ENCODE data around the gene IGFBP4. TPM values are rescaled to one million over a fixed set of nuclear protein-coding genes. Genes with fewer than 3 reads are reported as not detected.

Gene IGFBP4
- total RNA-seq, 1 donor from 2014 or later, result 37.4 TPM

DNA sequence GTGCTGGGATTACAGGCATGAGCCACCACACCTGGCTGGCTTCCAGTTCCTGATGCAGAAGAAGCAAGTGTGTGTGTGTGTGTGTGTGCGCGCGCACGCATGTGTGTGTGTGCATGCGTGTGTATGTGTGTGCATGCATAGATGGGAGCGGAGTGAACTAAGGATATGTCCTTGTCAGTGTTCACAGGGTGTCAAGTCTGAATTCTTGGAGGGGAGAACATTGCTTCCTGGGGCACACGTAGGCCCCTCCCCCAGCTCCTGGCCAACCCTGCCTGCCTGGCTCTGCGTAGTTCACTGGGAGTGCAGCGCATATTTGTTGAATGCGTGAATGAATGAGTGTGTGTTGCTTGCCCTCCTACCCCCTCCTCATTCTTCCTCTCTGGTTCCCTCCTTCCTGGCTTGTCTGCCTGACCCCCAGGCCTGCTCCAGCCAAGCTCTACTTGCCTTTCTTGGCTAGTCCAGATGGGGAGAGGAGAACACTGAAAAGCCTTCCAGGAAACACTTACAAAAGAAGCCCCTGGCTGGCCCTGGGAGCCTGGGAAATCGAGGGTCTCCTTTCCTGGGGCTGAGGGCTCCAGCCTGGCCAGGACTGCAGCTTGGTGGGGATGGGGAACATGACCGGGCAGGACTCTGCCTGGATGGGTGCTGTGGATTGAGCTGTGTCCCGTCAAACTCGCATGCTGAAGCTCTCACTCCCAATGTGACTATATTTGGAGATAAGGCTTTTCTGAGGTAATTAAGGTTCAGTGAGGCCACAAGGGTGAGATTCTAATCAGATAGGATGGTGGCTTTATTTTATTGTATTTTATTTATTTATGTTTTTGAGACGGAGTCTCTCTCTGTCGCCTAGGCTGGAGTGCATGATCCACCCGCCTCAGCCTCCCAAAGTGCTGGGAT lies 27.9 kb downstream of the IGFBP4 start:
- no peak for DNase-seq (ENCODE audit: low read depth)

DNA sequence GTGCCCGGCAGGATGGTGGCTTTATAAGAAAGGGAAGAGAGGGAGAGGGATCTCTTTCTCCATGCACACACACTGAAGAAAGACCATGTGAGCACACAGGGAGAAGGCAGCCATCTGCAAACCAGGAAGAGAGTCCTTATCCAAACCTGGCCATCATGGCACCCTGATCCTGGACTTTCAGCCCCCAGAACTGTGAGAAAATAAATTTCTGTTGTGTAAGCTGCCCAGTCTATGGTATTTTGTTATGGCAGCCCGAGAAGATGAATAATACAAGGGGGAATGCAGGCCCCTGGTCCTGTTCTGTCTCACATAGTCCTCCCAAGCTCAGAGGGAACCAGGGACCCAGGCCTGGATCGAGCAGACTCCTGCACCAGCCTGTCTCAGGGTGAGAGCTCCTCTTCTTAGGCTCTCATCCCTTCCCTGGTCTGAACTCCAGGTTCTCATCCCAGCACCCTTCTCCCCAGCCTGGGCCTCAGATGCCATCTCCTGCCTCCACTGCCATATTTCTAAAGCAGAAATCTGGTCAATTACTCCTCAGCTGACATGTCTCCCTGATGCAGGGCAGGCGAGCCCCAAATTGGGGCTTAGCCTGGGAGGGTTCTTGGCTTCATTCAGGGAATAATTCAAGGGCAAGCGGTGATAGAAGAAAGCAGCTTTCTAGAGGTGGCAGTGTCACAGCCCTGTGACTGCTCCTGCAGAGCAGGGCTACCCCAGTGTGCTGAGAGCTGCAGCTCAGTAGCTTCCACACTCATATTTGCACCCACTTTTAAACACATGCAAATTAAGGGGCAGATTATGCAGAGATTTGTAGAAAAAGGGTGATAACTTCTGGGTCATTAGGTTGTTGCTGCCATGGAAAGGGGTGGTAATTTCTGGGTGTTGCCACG lies 28.8 kb downstream of the IGFBP4 start:
- DNase-seq (ENCODE audit: low read depth), result no peak

DNA sequence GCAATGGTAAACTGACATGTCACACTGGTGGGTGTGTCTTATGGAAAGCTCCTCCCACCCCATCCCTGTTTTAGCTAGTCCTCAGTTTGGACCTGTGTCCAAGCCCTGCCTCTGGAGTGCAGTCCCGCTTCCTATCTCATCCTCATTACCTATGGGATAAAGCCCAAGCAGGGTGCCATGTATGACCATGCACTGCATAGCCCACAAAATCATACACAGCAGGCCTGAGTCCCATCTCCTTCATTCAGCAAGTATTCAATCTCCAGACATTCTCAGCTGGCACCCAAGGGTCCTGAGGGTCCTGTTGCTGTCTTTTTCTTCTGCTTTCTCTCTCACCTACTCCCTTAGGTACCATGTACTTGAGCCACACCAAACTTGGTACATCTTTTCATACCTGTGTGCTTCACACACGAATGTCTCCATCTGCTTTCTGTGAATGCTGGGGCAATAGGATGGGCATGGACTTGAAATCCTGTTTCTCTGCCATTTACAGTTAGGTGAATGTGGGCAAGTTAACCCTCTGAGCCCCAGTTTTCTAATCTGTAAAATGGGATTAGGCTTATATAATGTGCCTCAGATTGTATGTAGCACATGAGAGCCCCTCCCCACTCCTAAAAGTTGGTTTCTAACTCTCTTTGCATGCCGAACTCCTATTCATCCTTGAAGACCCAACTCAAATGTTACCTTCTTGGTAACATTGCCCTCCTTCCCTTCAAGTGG lies 29.6 kb downstream of the IGFBP4 start:
- DNase-seq (ENCODE audit: low read depth), result no peak

DNA sequence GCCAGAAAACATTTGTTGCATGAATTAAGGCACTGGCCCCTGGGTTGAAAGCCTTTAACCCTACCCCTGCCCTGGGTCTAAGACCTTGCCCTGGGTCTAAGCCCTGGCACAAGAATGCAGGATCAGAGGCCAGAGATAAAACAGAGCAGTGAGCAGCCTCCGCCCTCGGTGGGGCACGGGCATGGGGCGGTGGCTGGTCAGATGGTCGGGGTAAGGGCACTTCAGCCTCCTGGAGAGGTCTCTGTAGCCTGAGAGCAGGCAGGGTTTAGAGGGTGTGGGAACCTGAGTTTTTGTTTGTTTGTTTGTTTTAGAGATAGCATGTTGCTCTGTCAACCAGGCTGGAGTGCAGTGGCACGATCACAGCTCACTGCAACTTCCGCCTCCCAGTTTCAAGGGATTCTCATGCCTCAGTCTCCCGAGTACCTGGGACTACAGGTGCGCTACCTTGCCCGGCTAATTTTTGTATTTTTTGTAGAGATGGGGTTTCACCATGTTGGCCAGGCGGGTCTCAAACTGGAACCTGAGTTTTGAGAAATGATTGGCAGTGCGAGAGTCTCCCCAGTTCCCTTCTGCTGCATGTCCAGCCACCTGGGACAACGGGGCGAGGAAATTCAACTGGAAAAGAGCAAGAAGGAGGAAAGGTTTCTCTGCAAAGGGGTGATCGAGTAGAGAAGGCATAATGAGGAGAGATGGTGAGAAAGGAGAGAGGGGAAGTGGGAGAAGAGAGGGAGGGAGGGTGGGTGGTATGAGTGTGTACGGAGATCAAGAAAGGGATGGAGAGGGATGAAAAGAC lies 30.5 kb downstream of the IGFBP4 start:
- DNase-seq (ENCODE audit: low read depth), result no peak

DNA sequence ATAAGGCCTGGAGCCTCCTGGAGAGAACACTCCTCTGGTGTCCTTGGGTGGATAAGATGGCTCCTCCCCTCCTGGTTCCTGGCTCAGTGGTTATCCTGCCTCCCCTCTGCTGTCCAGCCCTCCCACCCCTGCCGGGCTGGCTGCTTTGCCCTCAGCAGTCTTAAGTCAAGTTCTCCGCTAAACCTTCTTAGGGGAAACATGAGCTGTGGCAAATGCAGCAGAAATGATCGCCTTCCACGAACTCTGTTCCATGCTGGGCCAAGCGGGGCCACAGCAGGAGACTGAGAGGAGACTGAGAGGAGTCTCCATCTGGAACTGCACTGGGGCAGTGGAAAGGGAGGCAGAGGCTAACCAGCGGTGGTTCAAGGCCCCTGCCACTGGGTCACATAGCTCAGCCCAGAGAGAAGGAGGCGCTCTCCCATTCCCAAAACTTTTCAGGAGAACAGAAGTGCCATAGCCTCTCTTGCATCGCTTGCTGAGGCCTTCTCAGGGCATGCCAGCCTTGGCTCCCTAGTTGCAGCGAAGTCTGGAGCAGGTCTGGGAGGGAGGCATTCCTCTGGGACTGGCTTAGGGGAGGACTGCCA lies 31.3 kb downstream of the IGFBP4 start:
- DNase-seq (ENCODE audit: low read depth), result no peak

DNA sequence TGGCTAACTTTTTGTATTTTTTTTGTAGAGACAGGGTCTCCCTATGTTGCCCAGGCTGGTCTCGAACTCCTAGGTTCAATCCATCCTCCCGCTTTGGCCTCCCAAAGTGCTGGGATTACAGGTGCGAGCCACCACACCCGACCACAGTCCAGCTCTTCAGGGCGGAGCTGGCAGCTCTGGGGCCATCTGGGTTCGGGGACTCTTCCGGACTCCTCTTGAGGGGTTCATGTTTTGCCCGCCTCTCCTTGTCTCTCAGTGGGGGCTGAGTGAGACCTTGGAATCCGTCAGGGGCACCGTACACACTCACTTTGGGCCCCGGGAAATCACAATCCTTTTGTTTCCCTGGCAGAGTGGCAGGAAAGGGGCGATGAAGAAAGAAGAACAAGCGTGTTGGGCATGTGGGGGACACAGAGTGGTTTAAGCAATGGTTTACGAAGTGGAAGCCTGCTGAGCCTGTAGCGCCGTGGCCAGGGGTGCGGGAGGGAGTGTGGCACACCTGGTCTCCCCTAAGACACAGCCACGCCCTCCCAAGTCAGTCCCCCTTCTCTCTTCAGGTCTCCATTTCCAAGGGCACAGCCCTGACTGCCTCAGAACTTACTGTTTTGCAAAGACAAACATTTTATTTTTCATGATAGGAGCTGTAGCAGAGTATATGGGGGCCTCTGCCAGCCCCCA lies 32.1 kb downstream of the IGFBP4 start:
- no peak for DNase-seq (ENCODE audit: low read depth)

DNA sequence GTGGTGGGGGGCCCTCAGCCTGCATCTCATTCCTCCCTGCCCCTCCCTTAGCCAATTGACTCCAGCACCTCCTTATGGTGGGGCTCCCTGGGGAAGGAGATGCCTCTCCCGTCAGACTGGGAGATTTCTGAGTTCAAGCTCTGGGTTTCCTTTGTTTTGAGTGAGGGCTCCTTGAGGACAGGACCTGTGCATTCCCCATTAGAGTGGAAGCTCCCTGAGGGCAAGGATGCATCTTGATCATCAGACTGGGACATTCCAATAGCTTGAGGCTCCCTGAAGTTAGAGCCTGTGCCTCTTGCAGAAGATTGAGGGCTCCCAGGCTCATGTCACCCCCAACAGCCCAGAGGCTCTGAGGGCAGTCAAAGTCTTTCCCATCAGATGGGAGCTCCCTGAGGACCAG lies 34.5 kb downstream of the IGFBP4 start:
- DNase-seq (ENCODE audit: low read depth), result no peak

DNA sequence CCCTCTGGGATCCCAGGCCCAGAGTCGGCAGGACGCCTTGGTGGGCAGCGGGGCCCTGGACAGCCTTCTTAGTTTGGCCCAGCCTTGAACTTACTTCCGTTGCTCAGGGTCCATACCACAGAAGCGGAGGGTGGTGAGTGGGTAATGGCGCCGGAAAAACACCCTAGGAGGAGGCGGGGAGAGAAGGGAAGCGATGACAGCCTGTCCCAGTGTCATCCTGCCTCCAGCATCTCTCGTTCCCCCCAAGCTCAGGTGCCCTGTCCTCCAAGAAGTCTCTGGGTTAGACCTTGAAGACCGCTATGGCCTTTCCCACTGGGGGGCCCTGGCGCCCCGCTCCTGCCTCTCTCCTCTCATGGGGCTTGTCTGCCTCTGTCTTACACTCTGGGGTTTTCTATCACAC lies 35.2 kb downstream of the IGFBP4 start:
- DNase-seq (ENCODE audit: low read depth), result no peak

DNA sequence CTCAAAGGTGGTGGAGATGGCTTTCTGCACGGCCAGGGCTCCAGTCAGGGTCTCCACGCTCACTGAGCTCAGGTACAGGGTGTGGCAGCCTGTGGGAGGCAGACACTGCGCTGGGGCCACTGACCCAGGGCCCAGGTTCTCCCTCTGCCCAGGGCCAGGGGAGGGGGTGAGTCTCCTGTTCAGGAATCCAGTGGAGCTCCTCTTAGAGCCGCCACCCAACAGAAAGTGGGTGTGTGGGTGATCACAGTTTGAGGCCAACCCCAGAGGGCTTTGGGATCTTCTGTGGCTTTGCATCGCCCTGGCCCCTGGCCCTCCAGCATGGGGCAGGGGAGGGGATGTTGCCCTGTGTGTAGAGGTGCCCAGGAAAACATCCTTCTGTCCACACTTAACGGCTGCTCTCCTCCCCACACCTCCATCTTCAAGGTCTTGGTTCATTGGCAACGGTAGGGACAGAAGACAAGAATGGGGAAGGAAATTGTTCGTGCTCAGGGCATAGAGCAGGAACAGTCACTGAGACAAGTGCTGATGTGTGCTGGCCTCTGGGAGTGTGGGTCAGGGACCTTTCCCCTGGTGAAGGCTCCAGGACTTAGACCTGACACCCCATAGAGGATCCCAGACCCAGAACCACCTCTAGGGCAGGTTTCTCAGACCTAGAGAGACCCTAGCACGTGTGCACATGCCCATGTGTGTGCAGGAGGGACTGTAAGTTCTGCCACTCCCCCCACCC lies 36.7 kb downstream of the IGFBP4 start:
- no peak for DNase-seq (ENCODE audit: low read depth)

DNA sequence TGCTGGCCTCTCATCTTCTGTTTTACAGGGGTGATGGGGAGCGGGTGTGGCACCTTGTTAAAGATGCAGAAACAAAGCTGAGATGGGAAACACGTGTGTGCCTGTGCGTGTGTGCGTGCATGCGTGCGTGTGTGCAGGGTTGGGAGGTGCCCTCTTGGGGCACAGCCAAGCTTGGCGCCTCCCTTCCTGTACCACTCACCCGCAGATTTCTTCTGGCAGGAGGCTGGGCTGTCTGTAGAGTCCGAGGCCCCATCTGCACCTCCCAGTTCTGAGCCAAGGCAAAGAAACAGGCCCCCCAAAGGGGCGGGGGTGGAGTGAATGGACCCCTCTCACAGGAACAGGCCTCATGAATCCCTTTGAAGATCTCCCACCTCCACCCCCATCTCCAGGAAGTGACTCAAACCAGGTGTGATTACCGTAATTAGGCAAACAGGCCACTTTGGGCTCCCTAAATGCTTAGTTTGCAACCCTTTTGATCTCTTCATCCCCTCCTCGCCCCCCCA lies 37.3 kb downstream of the IGFBP4 start:
- no peak for DNase-seq (ENCODE audit: low read depth)

DNA sequence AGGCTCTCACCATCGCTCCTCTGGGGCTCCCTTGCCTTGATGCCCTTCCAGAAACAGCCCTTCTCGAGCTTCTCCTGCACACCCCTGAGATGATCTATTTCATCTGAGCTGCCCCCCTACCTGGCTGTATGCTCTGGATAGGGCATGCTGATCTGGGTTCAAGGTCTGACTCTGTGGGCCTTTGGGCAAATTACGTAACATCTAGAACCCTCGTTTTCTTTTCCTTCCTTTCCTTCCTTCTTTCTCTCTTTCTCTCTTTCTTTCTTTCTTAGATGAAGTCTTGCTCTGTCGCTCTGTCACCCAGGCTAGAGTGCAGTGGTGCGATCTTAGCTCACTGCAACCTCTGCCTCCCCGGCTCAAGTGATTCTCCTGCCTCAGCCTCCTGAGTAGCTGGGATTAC lies 37.9 kb downstream of the IGFBP4 start:
- no peak for DNase-seq (ENCODE audit: low read depth)

DNA sequence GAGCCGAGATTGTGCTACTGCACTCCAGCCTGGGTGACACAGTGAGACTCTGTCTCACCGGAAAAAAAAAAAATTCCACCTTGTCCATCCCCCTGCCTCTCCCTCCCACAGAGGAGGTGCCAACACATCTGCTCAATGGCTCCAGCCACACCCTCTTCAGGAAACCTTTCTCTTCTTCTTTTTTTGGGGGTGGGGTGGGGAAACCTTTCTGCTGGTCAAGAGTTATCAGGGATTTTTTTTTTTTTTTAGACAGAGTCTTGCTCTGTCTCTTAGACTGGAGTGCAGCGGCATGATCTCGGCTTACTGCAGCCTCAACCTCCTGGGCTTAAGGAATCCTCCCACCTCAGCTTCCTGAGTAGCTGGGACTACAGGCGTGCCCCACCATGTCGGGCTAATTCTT lies 39.5 kb downstream of the IGFBP4 start:
- DNase-seq (ENCODE audit: low read depth), result no peak

DNA sequence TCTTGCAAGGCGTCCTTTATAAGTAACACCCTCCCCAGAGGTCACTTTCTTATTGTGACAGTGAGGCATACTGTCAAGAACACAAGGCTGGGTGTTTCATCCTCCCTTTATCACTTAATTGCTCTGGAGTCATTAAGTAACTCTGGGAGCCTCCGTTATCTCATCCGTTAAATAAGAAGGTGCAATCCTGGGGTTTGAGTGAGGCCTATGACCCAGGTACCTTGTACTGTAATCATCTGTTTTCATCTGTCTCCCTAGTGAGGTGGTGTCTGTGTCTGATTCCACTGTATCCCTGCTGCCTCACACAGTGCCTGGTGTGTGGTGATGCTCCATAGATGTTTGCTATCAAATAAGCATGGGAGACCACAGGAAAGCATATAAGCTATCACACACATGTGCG lies 40.4 kb downstream of the IGFBP4 start:
- DNase-seq (ENCODE audit: low read depth), result no peak

DNA sequence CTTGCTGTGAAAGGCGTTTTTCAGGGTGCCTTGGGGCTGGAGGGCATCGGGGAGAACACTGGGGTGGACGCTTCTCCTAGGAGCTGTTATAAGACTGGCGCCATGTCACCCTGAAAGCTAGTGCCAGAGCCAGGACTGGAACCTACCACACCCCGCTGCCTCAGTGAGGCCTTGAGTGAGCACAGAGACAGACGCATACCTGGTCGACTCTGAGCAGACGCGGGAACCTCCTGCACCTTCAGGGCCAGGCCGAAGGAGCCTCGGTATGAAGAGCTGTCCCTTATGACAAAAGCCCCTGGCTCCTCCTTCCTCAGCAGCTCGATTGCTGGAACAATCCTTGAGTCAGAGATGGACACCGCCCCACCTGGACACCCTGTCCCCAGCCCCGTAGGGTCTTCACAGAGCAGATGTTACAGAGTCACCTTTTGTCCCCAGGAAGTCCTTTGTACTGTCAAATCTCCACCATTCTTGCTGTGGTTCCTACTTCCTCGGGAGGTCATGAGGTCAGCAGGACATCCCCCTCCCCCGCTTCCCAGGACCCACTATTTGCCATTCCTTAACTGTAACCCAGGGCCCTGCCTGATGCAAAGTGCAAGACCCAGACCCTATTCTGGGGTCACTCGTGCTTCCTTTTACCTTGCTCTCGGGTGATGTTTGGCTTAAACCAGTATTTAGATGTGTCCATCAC lies 41.2 kb downstream of the IGFBP4 start:
- no peak for DNase-seq (ENCODE audit: low read depth)

DNA sequence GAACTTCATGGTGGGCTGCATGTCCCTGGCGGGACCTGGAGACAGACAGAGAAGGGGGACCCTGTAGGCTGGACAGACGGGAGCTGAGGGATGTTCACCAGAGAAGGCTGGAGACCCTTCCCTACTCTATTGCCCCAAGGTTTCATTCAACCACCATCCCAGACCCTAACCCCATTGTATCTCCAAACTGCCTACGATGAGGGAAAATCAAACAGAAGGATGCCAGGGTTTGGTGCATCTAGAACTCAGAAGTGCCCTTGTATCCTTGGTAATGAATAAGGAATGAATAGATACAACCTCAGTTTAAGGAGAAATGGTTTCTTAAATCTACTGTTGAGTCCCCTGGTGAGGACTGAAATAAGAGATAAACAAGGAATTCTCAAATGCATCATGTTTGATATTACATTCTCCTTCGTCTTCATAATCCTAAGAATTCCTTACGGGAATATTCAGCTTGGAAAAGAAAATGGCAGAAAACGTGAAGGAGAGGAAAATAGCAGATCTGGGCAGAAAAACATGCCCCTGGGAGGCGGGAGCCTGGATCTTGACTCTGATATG lies 41.8 kb downstream of the IGFBP4 start:
- DNase-seq (ENCODE audit: low read depth), result no peak

DNA sequence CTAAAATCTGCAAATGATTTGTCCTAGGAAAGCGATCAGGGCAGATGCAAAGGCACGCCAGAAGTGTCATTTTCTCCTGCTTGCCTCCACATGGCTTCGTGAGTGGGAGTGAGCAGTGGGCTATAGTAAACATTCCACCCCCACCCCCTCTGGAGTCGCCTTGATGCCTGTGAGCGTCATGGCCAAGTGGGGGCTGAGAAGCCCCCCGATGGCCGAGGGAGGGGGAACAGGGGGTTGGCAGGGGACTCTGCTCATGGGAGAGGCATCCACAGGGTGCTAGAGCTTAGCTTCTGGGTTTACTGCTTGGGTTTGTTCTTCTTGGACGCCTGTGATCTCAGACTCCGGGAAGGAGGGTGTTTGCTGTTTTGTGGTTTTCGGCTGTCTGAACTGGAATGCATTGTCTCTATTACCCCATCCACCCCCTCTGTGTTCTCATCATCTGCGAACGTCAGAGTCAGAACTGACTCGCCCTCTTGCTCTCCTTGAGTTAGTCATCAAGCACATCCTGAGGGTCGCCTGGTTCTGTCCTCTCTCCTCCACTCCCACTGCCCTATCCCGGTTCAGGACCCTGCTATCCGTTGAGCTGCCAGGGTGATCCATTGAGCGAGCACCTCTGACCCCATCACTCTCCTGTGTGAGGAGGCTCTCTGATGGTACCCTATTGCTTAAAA lies 42.7 kb downstream of the IGFBP4 start:
- DNase-seq (ENCODE audit: low read depth), result peak; percentile 90
